Measurements from ENCODE around the gene KLHL30.
A peak's percentile ranks its signal among the peaks of the same experiment; 100 is the strongest.

Gene KLHL30

DNA sequence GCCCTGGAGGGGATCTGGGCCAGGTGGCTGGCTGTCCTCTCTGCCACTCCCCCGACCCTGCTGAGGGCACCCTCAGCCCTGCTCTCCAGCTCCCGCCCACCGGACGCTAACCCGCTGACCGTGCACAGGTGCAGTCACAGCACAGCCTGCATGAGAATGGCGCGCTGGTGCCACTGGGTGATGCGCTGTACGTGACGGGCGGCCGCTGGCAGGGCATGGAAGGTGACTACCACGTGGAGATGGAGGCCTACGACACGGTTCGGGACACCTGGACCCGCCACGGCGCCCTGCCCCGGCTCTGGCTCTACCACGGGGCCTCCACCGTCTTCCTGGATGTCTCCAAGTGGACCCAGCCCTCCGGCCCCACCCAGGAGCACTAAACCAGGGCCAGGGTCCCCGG, 12.2 kb downstream of the KLHL30 start:
- H3K4me3 ChIP-seq (ENCODE audit: low read depth, low read length) = no peak overlapping the region
- TF ChIP-seq, protein P1, sequence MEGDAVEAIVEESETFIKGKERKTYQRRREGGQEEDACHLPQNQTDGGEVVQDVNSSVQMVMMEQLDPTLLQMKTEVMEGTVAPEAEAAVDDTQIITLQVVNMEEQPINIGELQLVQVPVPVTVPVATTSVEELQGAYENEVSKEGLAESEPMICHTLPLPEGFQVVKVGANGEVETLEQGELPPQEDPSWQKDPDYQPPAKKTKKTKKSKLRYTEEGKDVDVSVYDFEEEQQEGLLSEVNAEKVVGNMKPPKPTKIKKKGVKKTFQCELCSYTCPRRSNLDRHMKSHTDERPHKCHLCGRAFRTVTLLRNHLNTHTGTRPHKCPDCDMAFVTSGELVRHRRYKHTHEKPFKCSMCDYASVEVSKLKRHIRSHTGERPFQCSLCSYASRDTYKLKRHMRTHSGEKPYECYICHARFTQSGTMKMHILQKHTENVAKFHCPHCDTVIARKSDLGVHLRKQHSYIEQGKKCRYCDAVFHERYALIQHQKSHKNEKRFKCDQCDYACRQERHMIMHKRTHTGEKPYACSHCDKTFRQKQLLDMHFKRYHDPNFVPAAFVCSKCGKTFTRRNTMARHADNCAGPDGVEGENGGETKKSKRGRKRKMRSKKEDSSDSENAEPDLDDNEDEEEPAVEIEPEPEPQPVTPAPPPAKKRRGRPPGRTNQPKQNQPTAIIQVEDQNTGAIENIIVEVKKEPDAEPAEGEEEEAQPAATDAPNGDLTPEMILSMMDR (IDR thresholded peaks at IDR 0.05; ENCODE audit: low read depth, low read length) = no peak

DNA sequence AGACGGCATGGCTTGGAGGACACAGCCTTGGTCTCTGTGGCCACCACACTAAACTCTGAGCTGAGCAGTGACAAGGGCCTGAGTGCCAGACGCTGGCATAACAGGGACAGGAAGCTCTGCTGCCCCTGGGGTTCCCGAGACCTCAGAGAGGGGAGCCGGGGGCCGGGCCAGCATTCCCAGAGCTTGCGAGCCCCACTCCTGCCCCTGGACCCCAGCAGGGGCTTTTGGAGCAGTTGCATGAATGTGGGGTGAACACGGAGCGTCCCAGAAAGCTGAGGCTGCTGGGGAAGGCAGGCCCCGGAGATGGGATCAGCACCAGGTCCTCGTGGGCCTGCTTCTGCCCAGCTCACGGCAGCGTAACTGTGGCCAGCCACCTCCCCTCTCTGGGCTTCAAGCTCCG, 12.7 kb downstream of the KLHL30 start:
- no peak overlapping the region for H3K4me3 ChIP-seq (ENCODE audit: low read depth, low read length)
- TF ChIP-seq, protein P1 (IDR thresholded peaks at IDR 0.05; ENCODE audit: low read depth, low read length) = no peak

DNA sequence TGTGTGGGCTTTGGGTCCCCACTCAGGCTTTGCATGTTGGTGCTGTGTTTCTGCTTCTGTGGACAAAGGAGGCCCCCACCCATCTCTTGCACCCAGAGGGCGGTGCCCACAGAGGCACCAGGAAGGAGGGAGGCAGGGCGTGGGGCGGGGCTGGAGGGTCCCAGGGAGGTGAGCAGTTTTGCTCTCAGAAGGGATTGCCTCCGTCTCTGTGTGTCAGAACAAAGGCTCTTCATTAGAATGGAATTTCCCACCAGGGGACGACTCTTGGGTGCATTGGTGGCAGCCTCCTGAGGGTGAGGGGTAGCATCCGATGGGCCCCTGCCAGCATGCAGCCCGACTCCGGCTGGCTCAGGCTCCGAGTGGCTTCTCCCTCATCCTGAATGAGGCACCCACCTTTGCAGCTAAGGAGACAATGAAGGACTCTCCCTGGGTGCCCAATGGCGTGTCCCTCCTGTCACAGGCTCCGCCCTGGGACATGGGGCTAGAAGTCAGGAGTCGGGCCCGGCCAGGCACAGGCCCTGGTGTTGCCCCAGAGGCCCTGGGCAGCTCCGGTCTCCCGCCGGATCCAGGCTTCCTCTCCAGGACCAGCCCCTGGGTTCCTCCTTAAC, 13.3 kb downstream of the KLHL30 start:
- no peak overlapping the region for H3K4me3 ChIP-seq (ENCODE audit: low read depth, low read length)
- TF ChIP-seq, protein P1 (IDR thresholded peaks at IDR 0.05; ENCODE audit: low read depth, low read length) = no peak

DNA sequence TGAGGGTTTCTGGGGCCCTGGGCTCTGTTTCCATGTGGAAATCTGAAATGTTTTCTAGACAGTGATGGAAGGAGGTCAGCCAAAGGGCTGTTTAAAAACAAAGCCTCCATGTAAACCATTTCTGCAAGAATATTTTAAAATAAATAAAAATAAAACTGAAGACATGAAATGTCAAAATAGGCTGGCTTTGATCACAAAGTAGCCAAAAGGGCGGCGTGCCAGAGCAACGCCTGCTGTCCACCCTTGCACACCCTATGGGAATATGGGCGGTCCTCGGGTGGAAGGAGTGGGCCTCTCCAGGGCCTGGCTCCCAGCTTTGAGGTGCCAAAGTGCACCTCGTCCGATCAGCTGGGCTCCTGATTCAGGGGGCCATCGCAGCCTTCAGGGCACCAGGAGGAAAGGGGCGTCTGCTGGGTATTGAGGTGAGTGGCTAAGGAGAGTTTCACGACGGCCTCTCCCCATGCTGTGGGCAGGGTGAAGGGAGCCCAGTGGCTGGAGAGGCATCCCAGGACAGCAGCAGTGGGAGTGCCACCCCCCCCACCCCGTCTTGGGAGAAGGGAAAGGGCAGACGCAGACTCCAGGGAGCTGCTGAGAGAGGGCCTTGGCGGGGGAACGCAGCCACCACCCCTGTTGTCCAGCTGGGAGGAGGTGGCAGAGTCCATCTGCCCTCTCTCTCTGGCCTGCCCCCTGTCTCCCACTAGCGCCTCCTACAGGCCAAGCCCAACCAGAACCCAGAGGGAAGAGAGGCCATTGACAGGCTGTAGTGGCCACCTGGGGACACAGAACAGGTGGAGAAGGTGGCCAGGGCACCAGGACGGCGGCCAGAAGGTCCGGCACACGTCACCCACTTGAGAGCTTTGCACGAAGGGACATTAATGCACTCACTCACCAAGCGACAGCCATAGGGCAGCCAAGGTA, 14.6 kb downstream of the KLHL30 start:
- H3K4me3 ChIP-seq (ENCODE audit: low read depth, low read length) = no peak overlapping the region
- TF ChIP-seq, protein P1 (IDR thresholded peaks at IDR 0.05; ENCODE audit: low read depth, low read length) = peak; percentile 20; the same call in 1 of the 2 replicates

- H3K4me3 ChIP-seq (ENCODE audit: low read depth, low read length) = no peak overlapping the region
- TF ChIP-seq, protein P1 (IDR thresholded peaks at IDR 0.05; ENCODE audit: low read depth, low read length) = no peak
Measured at GRCh38 chr2:238154570-238154969, 16.1 kb downstream of the KLHL30 start.

DNA sequence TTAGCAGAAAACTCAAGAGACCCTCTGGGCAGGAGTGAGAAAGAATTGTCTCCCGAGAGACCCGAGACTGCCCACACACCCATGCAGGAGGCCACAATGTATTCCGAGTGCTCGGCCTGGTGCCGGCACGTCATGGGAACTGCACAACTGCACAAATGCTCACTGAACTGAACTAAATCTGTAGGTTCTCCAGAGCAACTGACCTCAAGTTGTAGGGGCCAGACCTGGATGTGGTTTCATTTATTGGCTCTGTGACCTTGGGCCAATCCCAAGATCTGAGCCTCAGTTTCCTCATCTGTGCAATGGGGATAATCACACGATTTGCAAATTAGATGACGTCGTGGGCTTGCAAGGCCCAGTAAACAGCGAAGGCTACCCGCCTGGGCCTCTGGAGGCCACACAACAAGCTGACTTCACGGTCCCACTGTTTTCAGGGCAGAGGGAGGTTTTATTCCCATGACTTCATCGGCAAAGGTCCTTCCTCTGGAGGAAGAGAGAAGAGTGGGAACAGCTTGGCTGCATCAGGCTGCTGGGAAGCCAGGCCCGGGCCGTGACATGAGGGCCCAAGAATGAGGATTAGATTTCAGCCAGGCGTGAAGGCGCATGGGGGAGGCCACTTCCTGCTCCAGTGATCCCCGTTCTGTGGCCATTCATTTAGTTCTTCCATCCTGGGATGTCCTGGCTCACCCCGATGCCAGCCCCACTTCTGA, 16.7 kb downstream of the KLHL30 start:
- TF ChIP-seq, protein P1 (IDR thresholded peaks at IDR 0.05; ENCODE audit: low read depth, low read length) = no peak
- no peak overlapping the region for H3K4me3 ChIP-seq (ENCODE audit: low read depth, low read length)
